ENCODE results near the gene PLLP. TPM values are rescaled to one million over a fixed set of nuclear protein-coding genes. Genes with fewer than 3 reads are reported as not detected.

PLLP gene
- polyA plus RNA-seq, 4 donors, result 2.0 to 31.9 (median 17.8) TPM

DNA sequence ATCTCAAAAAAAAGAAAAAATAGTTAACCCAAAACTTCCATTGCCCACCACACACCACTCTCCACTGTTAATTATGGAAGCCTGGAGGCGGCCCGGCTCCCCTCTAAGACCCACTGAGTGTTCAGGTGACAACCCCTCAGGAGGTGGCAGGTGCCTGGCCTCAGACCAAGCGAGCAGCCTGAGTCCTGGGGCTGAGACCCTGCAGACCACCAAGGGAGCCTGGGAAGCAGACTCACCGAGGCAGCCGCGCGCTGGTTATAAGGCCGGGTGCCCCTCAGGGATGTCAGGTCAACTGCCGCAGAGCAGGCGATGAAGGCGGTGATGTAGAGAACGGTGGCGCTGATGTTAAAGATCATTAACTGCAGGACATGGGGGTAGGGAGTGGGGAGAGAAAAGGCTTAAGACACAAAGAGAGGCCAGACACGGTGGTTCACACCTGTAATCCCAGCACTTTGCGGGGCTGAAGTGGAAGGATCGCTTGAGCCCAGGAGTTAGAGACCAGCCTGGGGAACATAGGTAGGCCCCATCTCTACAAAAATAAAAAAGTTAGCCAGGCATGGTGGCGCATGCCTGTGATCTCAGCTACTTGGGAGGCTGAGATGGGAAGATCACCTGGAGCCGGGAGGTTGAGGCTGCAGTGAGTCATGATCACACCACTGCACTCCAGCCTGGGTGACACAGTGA lies 26.1 kb downstream of the PLLP start:
- DNase-seq (ENCODE audit: low read depth in 4 of 4, low spot score in 3 of 4), result no peak

DNA sequence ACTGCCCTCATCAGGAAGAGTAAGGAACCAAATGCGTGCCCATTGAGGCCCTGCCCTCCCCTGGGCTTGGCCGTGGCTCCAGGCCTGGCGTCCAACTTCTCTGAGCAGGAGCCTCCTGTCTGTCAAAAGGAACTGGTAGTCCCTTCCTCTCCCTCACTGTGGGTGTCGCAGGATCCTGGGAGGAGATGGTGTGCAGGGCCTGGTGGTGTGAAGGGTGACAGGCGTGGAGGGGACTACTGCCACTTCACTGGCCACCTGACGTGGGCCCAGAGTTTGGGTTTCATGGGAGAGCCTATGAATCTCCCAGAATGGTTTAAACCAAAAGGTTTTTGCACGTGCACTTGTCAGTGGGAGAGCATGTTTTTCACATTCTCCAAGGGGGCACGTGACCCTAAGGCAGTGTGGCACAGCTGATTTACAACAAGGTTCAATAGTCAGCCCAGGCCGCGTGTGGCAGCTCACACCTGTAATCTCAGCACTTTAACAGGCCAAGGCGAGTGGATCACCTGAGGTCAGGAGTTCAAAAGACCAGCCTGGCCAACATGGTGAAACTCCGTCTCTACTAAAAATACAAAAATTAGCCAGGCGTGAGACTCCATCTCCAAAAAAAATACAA lies 26.9 kb downstream of the PLLP start:
- DNase-seq (ENCODE audit: low read depth in 4 of 4, low spot score in 3 of 4), result no peak

DNA sequence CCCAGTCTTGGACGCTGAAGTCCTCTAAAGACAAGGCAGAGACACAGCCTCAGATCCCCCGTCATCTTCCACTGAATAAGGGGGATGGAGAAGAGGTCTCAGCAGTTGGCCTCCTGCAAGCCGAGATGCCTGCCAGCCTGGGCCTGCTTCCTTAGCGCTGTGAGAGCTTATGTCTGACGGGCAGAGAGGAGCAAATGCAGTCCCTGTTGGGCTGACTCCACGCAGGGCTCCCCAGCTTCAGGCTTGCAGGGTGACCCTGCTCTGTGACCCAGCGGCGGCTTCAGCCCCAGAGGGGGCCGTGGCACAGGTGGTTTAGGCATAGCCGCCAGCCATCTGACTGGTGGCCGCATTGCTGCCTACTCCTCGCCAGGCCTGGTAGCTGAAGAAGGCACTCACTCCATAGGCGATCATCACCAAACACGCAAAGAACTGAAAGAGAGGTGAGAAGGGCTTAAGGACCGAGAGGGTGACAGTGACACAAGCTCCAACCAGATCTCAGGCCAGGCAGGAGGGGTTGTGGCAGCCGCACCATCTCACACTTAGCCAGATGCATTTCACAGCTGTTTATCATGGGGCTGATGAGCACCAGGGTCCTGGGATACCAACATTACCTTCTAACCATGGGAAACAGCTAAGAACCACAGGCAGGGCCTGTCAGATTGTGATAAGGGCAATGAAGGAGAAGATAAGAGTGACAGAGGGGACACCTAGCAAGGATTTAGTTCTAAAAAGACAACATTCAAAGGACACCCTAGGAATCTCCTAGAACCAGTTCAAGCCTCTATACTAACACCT lies 27.7 kb downstream of the PLLP start:
- DNase-seq (ENCODE audit: low read depth in 4 of 4, low spot score in 3 of 4), result no peak

DNA sequence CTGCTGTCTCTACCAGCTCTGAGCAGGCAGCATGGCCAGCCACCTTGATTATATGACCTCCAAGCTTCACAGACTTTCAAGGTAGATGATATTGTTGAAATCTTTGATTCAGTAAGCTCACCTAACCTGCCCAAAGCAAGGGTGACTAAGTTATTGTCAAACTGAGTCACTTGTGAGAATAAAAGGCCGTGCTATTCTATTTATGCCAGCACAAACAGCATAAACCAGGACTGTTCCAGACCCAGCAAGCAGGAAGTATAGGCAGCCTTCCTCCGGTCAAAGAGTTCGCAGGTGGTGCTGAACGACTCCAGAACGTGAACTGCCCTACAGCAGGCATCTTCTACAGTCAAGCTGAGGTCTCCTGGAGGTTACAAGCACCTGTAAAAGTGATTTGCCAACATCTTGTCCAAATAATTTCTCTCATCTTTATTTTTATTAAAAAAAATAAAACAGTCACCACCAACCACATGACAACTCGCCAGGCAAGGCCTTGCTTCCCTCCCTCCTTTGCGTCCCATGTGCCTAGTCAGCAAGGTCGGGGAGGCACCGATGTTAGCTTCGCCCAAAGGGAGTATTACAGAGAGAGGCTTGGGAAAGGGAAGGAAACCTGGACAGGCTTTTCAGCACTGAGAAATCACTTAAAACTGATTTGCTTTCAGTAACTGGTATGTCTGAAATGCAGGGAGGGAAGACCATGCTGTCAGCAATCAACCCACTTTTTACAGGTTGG lies 28.6 kb downstream of the PLLP start:
- DNase-seq (ENCODE audit: low read depth in 4 of 4, low spot score in 3 of 4), result no peak

DNA sequence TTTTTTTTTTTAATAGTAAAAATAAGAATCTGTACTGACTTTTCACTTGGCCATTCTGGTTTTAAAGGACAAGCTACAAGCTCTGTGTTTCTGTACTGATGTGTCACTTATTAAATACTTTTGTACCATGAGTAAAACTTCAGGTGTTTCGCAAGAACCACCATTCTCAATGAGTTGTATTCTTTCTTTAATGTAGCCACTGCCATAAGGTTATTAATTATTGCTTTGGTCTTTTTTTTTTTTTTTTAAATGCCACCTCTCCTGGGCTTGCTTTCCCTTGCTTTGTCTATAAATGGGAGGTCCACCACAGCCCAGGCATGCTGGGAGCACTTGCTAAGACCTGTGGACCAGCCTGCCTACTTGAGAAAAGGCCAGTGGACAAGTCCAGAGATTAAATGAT lies 31.0 kb downstream of the PLLP start:
- DNase-seq (ENCODE audit: low read depth in 4 of 4, low spot score in 3 of 4), result no peak

DNA sequence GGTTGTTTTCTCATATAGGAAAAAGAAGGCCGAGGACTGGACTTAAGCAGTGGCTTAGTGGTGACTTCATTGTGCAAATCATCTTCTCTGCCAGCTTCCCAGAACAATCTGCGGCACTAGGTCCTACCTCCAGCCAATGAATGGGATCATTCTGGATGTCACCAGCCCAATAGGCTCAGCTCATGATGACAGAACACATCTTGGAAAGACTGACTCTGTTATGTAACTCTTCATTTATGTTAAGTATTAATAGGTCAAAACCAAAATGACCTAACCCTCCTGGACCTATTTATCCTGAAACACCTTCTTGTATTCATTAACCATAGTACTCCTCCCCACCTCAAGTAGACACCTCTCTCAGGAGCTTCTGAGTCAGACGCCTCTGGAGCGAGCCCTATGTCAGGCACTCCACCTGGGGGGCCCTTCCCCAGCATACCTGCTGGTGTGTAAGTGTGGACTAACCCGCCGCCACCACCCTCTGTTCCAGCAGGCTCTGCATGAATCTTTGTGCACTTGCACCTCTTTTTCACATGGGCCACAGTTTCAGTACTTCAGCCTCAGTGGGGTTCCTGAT lies 32.2 kb downstream of the PLLP start:
- no peak for DNase-seq (ENCODE audit: low read depth in 4 of 4, low spot score in 3 of 4)

DNA sequence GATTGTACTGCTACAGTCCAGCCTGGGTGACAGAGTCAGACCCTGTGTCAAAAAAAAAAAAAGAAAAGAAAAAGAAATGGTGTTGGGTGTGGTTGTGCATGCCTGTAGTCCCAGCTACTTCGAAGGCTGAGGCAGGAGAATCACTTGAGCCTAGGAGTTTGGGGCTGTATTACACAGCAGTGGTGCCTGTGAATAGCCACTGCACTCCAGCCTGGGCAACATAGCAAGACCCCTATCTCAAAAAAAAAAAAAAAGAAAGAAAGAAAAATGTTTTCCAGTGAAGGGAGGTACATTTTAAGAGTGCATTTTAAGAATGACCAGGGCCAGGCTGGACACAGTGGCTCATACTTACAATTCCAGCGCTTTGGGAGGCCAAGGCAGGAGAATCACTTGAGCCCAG lies 33.1 kb downstream of the PLLP start:
- no peak for DNase-seq (ENCODE audit: low read depth in 4 of 4, low spot score in 3 of 4)

DNA sequence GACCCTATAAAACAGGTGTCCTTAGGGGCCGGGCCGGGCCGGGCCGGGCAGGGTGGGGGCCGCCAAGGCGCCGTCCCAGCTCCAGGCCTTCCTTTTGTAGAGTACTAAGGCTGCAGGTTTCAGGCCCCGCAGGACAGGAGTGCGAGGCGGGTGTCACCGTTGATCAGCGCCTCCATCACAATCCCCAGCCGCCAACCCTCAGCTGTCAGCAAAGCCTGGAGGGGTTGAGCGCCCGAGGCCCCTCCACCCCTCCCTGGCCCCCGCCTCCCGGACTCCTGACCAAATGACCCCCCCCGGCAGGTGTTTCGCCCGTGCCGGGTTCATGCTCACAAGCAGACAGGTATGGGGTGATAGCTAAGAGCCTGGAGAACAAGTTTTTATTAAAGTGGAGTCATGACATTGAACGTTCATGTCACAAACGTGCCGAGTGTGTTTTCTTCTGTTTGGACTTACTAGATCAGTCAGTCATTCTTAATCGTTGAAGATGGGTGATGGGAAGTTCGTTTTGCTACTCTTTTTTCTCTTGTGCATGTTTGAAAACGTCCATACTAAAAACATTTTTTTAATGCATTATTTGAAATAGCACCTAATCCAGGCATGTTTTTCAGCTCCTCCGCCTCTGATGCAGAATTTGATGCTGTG lies 38.9 kb downstream of the PLLP start:
- no peak for DNase-seq (ENCODE audit: low read depth in 4 of 4, low spot score in 3 of 4)

DNA sequence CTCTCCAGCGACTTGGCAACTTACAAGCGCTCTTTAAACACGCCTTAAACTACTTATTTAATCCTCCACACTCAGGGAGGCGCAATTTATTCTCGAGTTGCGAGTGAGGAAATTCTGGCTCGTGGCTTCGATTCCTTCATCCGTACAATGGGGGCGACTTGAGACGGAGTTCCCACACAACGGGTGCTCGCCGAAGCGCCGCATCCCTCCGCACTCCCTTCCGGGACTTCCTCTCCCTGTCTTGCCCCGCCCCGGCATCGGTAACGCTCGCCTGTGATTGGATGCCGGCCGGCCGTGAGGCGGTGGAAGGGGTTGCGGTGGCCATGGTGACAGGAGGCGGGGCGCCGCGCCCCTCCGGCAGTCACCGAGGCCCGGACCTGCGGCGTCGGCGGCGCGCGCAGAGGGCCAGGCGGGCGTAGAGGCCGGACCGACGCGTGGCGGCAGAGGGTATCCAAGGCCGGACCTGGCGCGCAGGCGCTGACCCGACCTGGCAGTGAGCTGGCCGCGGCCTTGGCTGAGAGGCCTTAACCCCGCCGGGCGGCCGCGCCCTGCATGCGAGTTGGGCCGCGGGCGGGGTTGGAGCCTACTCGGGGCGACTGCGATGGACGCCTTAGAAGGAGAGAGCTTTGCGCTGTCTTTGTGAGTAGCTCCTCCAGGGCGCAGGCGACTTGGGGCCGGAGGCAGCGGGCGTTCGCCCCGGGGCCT lies 39.6 kb downstream of the PLLP start, which contains the start of gene ARL2BP:
ARL2BP (plus strand) TSS at position 493 of the 705 bp plus-strand sequence; CDS start at position 602, 109 bp downstream.
- peak; percentile 86 to 93 (median 90) for DNase-seq (ENCODE audit: low read depth in 4 of 4, low spot score in 3 of 4)

DNA sequence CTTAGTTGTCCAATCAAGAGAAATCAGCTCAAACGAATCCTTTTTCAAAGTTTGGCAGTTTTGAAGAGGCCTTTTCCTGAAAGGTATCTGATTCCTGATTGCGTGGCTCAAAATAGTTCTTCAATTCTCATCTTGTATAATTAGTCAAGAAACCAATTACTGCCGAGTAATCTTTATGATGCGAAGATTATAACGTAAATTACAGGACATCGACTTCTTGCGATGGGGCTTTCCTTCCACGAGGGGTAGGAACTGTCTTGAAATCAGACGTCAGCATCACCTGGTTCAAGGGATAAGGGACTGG lies 40.1 kb downstream of the PLLP start:
- no peak for DNase-seq (ENCODE audit: low read depth in 4 of 4, low spot score in 3 of 4)

DNA sequence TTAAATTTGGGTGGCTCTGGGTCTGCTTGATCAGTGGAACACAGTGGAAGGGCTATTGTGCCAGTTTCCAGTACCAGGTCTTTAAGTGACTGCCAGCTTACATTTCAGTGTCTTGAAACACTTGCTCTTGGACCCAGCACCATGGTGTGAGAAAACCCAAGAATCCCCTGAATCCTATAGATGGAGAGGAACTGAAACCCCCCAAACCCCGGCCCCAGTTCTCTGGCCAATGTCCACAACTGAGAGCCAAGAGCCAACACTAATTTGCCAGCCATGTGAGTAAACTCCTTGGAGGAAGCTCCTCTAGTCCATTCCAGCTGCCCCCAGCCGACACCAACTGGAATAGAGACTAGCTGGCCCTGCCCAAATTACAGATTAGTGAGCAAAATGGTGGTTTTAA lies 41.8 kb downstream of the PLLP start:
- no peak for DNase-seq (ENCODE audit: low read depth in 4 of 4, low spot score in 3 of 4)

DNA sequence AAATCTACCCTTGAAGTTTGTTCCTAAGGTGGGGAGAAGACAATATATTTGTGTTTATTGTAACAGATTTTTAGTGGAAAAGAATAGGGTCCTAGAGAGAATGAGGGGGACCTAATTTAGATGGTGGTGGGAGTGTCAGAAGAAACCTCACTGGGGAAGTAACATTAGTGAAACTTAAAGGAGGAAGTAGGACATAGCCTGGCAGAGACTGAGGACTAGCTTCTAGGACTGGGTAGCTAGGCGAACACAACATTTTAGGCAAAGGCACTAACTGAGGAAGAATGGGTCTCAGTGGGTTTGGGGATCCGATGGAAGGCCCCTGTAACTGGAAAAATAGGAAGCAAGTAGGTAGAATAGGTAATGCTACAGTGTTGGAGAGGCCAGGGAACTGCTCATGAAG lies 43.6 kb downstream of the PLLP start:
- DNase-seq (ENCODE audit: low read depth in 4 of 4, low spot score in 3 of 4), result no peak

DNA sequence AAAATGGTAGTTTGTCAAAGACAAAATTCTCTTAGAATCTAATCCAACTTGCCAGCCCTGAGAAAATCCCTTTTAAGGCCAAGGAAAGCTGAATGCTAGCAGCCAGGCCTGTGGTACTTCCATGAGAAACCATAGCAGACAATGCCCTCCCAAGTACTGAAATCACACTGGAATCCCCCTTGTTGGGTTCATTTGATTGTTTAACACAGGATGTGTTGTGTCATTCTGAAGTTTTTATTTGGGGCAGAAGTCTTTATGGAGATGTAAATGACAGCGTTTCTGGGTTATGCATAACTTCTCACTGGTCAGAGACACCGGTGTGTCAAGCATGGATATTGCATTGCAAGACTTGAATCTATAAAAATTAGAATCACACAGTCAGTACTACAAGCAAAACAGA lies 45.4 kb downstream of the PLLP start:
- no peak for DNase-seq (ENCODE audit: low read depth in 4 of 4, low spot score in 3 of 4)

DNA sequence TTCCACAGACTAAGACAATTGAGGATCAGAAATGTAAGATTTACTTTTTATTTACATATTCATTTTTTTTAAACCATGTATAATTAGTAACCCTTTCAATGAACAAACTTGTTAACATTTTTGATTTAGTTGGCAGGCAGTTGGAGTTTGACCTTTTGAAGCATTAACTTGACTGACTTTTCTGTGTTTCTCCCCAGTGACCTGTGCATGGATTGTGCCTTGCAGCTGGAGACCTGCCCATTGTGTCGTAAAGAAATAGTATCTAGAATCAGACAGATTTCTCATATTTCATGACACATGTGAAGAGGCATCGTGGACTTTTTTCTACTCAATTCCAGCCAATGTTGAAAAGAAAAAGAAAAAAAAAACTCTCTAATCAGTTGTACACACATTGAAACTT lies 45.8 kb downstream of the PLLP start:
- no peak for DNase-seq (ENCODE audit: low read depth in 4 of 4, low spot score in 3 of 4)

DNA sequence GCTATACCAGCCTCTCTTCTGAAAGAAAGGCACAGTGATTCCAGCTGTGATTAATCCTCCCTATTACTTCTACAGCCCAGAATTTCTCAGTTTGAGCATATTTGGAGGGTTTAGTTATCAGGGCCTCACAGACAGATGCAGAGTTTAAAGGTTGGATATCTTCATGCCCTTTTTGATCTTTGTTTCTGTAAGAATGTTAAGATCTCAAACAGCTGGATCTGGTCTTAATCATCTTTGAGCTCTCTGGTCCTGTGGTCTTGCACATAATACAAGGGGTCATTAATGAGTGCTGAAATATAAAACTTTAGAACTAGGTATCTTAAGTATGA lies 48.5 kb downstream of the PLLP start:
- no peak for DNase-seq (ENCODE audit: low read depth in 4 of 4, low spot score in 3 of 4)

DNA sequence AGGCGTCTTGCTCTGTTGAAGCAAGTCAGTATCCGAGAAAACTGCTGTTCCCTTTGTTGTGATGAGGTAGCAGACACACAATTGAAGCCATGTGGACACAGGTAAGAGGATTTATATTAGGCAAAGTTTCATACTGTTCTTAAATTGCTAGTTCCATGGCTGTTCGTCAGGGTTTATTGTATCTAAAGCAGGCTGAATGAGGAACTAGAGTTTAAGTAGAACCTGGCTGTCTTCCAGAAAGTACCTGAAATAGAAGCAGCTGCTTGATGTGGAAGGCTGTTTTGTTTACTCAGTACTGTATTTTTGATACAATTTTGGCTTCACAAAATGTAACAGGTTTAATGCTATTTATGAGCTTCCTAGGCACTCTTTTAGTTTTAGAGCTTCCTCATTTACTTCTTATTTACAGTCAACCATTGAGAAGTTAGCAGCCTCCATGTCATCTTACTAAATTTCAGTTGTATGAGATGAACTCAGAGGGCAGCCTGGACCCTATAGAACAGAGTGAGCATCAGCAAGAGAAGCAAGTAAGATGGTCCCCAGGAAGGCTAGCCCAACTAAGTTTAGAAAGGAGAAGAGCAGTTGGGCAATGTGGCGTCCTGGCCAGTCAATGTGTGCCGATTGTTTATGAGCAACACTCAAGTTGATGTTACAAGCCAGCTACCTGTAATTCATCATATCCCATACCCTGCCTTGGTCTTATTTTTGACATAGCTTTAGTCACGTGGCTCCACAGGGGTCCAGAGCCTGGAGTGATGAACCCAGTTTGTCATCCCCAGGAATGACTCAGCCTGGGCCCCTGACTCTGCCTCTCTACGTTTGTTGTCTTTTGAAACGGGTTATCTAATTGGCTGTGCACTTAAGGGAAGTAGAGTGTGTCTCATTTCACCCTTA lies 49.1 kb downstream of the PLLP start:
- DNase-seq (ENCODE audit: low read depth in 4 of 4, low spot score in 3 of 4), result no peak

DNA sequence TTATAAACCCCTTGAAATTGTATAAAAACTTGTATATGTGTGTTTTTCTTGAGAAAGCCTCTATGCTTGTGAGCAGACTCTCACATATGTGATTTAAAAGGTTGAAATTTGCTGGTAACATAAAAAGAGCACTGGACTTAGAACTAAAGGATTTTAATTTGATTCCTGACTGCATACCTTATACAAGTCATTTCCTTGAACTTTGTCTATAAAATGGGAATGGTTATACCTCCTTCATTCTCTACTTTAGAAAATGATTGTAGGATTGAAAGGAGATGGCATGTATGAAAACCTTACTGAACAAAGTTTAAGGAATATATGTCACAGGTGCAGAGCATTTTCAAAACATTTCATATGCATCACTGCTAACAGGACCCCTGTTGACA lies 49.8 kb downstream of the PLLP start:
- DNase-seq (ENCODE audit: low read depth in 4 of 4, low spot score in 3 of 4), result no peak

DNA sequence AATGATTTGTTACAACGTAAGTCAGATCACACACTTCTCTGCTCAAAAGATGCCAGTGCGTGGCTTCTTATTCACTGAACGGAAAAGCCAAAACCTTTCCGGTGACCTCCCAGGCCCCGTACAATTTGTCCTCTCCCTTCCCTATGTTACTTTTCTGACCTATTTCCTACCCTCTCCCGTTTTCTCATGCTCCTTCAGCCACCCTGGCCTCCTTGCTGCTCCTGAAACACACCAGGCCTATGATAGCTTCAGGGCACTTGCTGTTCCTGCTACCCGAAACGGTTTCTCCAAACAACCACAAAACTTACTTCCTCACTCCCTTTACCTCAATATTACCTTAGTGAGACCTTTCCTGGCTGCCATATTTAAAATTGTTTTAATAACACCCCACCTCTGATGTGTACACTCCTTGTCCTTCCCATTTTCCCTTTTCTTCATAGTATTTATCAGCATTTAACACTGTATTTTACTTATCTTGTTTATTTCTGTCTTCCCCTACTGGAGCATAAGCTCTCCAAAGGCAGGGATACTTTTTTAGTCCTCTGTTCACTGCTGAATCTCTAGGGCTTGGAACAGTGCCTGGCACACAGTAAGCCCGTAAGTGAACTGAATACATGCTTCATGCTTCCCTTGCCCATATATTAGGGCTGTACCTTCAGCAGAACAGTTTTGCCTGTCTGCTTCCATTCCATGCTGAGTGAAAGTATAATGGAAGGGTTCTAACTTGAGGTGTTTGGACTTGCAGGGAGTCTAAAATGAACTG lies 50.3 kb downstream of the PLLP start:
- no peak for DNase-seq (ENCODE audit: low read depth in 4 of 4, low spot score in 3 of 4)
